ENCODE data around the gene SEMA4A.
A peak's percentile ranks its signal among the peaks of the same experiment; 100 is the strongest.

Gene SEMA4A

DNA sequence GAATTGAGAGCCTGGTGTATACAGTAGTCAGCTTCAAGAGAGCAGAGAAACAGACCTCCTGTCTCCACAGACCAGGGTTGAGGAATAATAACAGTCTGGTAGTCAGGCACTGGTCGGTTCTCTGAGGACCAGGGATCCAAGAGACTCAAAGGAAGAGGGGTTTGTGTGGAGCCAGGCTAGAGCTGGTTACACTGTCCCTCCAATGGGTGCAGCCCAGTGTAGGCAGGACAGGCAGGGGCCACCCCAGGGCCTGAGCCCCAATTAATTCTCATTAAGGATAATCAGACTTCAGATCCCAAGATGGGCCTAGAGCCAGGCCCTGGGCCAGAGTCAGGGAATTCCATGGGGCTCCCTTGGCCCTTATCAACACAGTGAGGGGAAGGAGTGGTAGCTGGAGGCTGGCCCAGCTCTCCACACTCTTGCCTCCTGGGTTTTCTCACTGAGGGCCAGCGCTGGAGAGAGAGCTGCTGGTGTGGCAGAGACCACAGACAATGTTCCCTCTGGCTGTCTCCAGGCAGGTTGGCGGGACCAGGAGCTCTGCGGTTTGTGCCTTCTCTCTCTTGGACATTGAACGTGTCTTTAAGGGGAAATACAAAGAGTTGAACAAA, 9.1 kb downstream of the SEMA4A start:
- POLR2A ChIA-PET = no interaction called here
- CTCF ChIA-PET = interaction anchor here (1.0 kb wide), 1 partner anchor 13 kb away, joined by 3 read pairs; no protein-coding TSS in a partner anchor
- Histone ChIP-seq H3K36me3 (ENCODE audit: control insufficient read depth in 2 of 2, insufficient read depth in 1 of 2, low read length in 2 of 2) (no peaks in the 10 kb centered on the region), H3K4me3 (ENCODE audit: low read depth, low read length) (no peak overlapping the region), H3K9me3 (ENCODE audit: control insufficient read depth, insufficient read depth, low read depth, low read length) (no peaks in the 10 kb centered on the region), H3K27ac (ENCODE audit: extremely low read depth, low read depth, low read length) (no peak overlapping the region), H3K4me1 (ENCODE audit: control insufficient read depth, insufficient read depth, low read length) (no peaks in the 10 kb centered on the region)
- TF ChIP-seq ZNF239 (tag by site-specific recombination; IDR thresholded peaks at IDR 0.05) = no peak
- 0 out of 2 replicates have a peak, but pooled peaks have one; percentile 11 for TF ChIP-seq GLIS1 (tag by site-specific recombination; IDR thresholded peaks at IDR 0.05)

DNA sequence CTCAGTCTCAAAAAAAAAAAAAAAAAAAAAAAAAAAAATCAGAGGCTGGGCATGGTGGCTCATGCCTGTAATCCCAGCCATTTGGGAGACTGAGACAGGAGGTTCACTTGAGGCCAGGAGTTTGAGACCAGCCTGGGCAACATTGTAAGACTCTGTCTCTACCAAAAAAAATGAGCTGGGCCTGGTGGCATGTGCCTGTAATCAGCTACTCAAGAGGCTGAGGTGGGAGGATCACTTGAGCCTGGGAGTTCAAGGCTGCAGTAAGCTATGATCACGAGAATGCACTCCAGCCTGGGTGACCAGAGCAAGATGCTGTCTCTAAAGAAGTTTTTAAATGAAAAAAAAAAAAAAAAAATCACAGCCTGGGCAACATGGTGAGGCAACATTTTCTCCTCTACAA, 10.3 kb downstream of the SEMA4A start:
- ChIA-PET CTCF (interaction anchor here (0.7 kb wide), 1 partner anchor 23 kb away, joined by 3 read pairs; no protein-coding TSS in a partner anchor), POLR2A (interaction anchor here (0.7 to 1.0 kb wide), 3 partner anchors 13 to 49 kb away, joined by 3 to 8 read pairs (median 3); partner anchors contain the start of genes PMF1 and SLC25A44)
- Histone ChIP-seq H3K9me3 (ENCODE audit: control insufficient read depth, insufficient read depth, low read depth, low read length) (no peaks in the 10 kb centered on the region), H3K27ac (ENCODE audit: extremely low read depth, low read depth, low read length) (no peak overlapping the region), H3K36me3 (ENCODE audit: control insufficient read depth in 2 of 2, insufficient read depth in 1 of 2, low read length in 2 of 2) (no peaks in the 10 kb centered on the region), H3K4me3 (ENCODE audit: low read depth, low read length) (no peak overlapping the region), H3K4me1 (ENCODE audit: control insufficient read depth, insufficient read depth, low read length) (no peaks in the 10 kb centered on the region)
- peak; percentile 52; the same call in 1 of the 2 replicates for TF ChIP-seq ZNF362 (tag by site-specific recombination; IDR thresholded peaks at IDR 0.05)
- TF ChIP-seq OVOL3 (tag by site-specific recombination; IDR thresholded peaks at IDR 0.05) = no peak

DNA sequence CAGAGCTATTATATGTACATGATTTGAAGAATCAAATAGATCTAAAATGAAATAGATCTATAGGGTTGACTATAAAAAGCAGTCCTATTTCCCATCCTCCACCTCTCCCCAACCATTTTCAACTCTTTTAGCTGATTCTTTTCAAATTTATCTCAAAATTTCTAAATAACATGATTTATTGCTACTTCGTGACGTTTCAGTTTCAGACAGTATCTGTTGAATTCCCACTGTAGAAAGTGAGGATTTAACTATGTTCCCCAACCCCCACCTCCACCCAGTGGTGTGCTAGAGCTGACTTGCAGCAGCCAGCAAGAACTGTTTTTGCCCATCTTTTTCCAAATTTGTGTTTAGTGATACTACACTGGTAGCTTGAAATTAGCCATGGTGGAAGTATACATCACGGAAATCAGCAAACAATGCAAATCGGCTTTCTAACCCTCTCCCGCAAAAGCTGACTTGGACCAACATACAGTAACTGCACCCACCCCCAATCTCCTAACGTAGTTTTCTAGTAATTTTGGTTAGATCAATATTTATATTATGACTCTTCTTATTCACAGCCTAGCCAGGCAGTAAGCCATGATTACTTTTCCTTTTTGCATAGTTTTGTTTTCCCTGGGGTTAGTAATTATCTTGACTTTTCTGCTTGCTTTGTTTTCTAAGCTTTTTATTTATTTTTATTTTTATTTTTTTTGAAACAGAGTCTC, 10.9 kb downstream of the SEMA4A start:
- ChIA-PET POLR2A (interaction anchor here (0.7 to 1.0 kb wide), 3 partner anchors 13 to 48 kb away, joined by 3 to 8 read pairs (median 3); partner anchors contain the start of genes PMF1 and SLC25A44), CTCF (interaction anchor here (0.7 kb wide), 2 partner anchors 23 to 34 kb away, joined by 3 read pairs; no protein-coding TSS in a partner anchor)
- Histone ChIP-seq H3K27ac (ENCODE audit: extremely low read depth, low read depth, low read length) (no peak overlapping the region), H3K36me3 (ENCODE audit: control insufficient read depth in 2 of 2, insufficient read depth in 1 of 2, low read length in 2 of 2) (no peaks in the 10 kb centered on the region), H3K4me3 (ENCODE audit: low read depth, low read length) (no peak overlapping the region), H3K9me3 (ENCODE audit: control insufficient read depth, insufficient read depth, low read depth, low read length) (no peaks in the 10 kb centered on the region), H3K4me1 (ENCODE audit: control insufficient read depth, insufficient read depth, low read length) (no peaks in the 10 kb centered on the region)
- TF ChIP-seq, protein P1, sequence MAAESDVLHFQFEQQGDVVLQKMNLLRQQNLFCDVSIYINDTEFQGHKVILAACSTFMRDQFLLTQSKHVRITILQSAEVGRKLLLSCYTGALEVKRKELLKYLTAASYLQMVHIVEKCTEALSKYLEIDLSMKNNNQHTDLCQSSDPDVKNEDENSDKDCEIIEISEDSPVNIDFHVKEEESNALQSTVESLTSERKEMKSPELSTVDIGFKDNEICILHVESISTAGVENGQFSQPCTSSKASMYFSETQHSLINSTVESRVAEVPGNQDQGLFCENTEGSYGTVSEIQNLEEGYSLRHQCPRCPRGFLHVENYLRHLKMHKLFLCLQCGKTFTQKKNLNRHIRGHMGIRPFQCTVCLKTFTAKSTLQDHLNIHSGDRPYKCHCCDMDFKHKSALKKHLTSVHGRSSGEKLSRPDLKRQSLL (tag by site-specific recombination; IDR thresholded peaks at IDR 0.05) = no peak
- no peak for TF ChIP-seq ZNF621 (tag by site-specific recombination; IDR thresholded peaks at IDR 0.05)

DNA sequence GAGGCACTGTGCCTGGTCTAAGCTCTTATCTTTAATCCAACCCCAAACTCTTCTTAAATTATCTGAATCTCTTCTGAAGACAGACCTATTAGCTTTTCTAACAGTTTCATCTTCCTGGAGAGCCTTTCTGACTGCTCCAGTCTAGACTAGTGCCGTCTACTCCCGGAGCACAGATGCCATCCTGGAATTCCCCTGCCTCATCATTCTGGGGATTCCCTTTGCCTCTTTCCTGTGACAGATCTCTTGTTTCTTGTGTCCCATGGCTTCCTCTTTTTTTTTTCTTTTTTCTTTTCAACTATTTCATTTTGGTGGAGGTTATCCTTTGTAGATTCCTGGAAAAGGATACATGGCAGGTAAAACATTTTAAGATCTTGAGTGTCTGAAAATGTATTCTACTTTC, 11.7 kb downstream of the SEMA4A start:
- Histone ChIP-seq H3K9me3 (ENCODE audit: control insufficient read depth, insufficient read depth, low read depth, low read length) (no peaks in the 10 kb centered on the region), H3K27ac (ENCODE audit: extremely low read depth, low read depth, low read length) (no peak overlapping the region), H3K4me3 (ENCODE audit: low read depth, low read length) (no peak overlapping the region), H3K4me1 (ENCODE audit: control insufficient read depth, insufficient read depth, low read length) (no peaks in the 10 kb centered on the region), H3K36me3 (ENCODE audit: control insufficient read depth in 2 of 2, insufficient read depth in 1 of 2, low read length in 2 of 2) (no peaks in the 10 kb centered on the region)
- TF ChIP-seq ZNF658 (tag by site-specific recombination; IDR thresholded peaks at IDR 0.05) (no peak), ZNF391 (tag by site-specific recombination; IDR thresholded peaks at IDR 0.05; ENCODE audit: borderline replicate concordance, low read depth) (no peak), ZNF785 (tag by site-specific recombination; IDR thresholded peaks at IDR 0.05) (no peak), KLF16 (tag by site-specific recombination; IDR thresholded peaks at IDR 0.05) (no peak), ZNF76 (tag by site-specific recombination; IDR thresholded peaks at IDR 0.05; ENCODE audit: borderline replicate concordance, low read depth) (no peak), ZNF596 (tag by site-specific recombination; IDR thresholded peaks at IDR 0.05) (no peak), ZNF140 (tag by site-specific recombination; IDR thresholded peaks at IDR 0.05) (no peak), ZNF529 (tag by site-specific recombination; IDR thresholded peaks at IDR 0.05; ENCODE audit: insufficient replicate concordance) (no peak), ZNF157 (tag by site-specific recombination; IDR thresholded peaks at IDR 0.05) (no peak), BCL11A (tag by site-specific recombination; IDR thresholded peaks at IDR 0.05; ENCODE audit: low read depth) (no peak), ZNF184 (tag by site-specific recombination; IDR thresholded peaks at IDR 0.05) (no peak), ZNF239 (tag by site-specific recombination; IDR thresholded peaks at IDR 0.05) (no peak), ZNF580 (tag by site-specific recombination; IDR thresholded peaks at IDR 0.05) (no peak), SP3 (tag by site-specific recombination; IDR thresholded peaks at IDR 0.05) (no peak), PATZ1 (tag by site-specific recombination; IDR thresholded peaks at IDR 0.05) (no peak), ZNF571 (tag by site-specific recombination; IDR thresholded peaks at IDR 0.05) (no peak)
- CTCF ChIA-PET = interaction anchor here (0.7 kb wide), 3 partner anchors 35 to 1013 kb away, joined by 3 read pairs; no protein-coding TSS in a partner anchor
- POLR2A ChIA-PET = interaction anchor here (0.6 to 1.1 kb wide), 2 partner anchors 29 to 211 kb away, joined by 3 to 4 read pairs; partner anchors contain the start of gene SLC25A44

Measured in HEK293 (cell line).